Kidney (tissue), 14 donors: ENCODE data around the gene ZBTB22. TPM values are rescaled to one million over a fixed set of nuclear protein-coding genes. Genes with fewer than 3 reads are reported as not detected.
"Not testable (repeated sequence)": the region's sequence is repeated elsewhere in the genome, so short reads cannot be mapped to it uniquely, and the experiment has no call there.

Experiments used
- DNase-seq, 5 donors: peaks; one replicate each; pipeline ENCODE4 v3.0.0-alpha.2; 2013 to 2020
- FAIRE-seq: peaks from 2 replicates; lab custom pipeline; 2012; peaks lifted over from hg19 to GRCh38; lab: Jason Lieb, UNC
- H3K27ac ChIP-seq, 2 donors: one replicate each; pipeline ENCODE4 v1.7.0; 2013; ENCODE audit warnings: low read depth in 2 of 2, low read length in 2 of 2, inconsistent platforms in 1 of 2
- H3K27me3 ChIP-seq: one replicate; pipeline ENCODE4 v1.7.1; 2013; ENCODE audit warnings: low read length, inconsistent platforms; ENCODE audit not compliant: control insufficient read depth, insufficient read depth
- H3K36me3 ChIP-seq, 3 donors: one replicate each; pipeline versions ENCODE4 v1.7.0 to v1.7.1; 2013; ENCODE audit warnings: low read length in 3 of 3, control low read depth in 1 of 3, inconsistent platforms in 1 of 3; ENCODE audit not compliant: insufficient read depth in 3 of 3, control insufficient read depth in 2 of 3
- H3K4me1 ChIP-seq, 3 donors: one replicate each; pipeline versions ENCODE4 v1.7.0 to v1.7.1; 2013; ENCODE audit warnings: low read length in 3 of 3, inconsistent platforms in 1 of 3, low read depth in 1 of 3; ENCODE audit not compliant: control insufficient read depth in 2 of 3, insufficient read depth in 2 of 3
- H3K4me3 ChIP-seq, 3 donors: one replicate each; pipeline versions ENCODE4 v1.7.0 to v1.8.1; 2013; ENCODE audit warnings: low read length in 3 of 3, control low read depth in 1 of 3, inconsistent platforms in 1 of 3
- H3K9ac ChIP-seq, 3 donors: one replicate each; pipeline versions ENCODE4 v1.7.0 to v1.7.1; 2013; ENCODE audit warnings: low read length in 3 of 3, control low read depth in 1 of 3, inconsistent platforms in 1 of 3
- H3K9me3 ChIP-seq, 3 donors: one replicate each; pipeline versions ENCODE4 v1.7.0 to v1.7.1; 2013; ENCODE audit warnings: low read length in 3 of 3, control low read depth in 1 of 3, inconsistent platforms in 1 of 3; ENCODE audit not compliant: control insufficient read depth in 2 of 3, insufficient read depth in 1 of 3
- intact Hi-C: fragments of 100-400 bp; cut with DNase I; formaldehyde crosslinking; loops from one replicate; pipeline ENCODE4 v1.11.1; 2022
- polyA plus RNA-seq: library from polyadenylated mRNA; stranded (reverse); fragments of 350-450 nt; fragmentation: Illumina TruSeq; extraction: RNeasy Lipid Tissue Mini Kit (QIAGEN cat#74804); gene quantifications from one replicate; pipeline ENCODE4 v1.2.3, GENCODE V29; 2014; ENCODE audit warnings: low read depth, low replicate concordance; ENCODE audit not compliant: insufficient read depth
- total RNA-seq: library from RNA; stranded (reverse); fragmentation: NEBNext Ultra II Directional; extraction: Animal tissue kit (Norgen Biotek cat#: 25700); gene quantifications from one replicate; pipeline ENCODE4 v1.2.1, GENCODE V29; 2021
- TF ChIP-seq, protein P1 (sequence below): IDR thresholded peaks from 3 replicates; pipeline ENCODE4 v1.5.1; 2012; ENCODE audit warnings: mild to moderate bottlenecking, moderate library complexity, borderline replicate concordance; ENCODE audit not compliant: insufficient read depth; ENCODE audit errors: extremely low read depth
- donor health status: control.
- donor health status: control.
- donor health status: control.
- donor health status: control.
- donor health status: control.
- donor health status: DM: yes; HTN: yes; CAD: no.
- donor health status: Normal renal cell carcinoma (clear cell type).

The ZBTB22 gene
- total and polyA plus RNA-seq, 2 donors from 2014 or later = 16.3 to 22.9 TPM

DNA sequence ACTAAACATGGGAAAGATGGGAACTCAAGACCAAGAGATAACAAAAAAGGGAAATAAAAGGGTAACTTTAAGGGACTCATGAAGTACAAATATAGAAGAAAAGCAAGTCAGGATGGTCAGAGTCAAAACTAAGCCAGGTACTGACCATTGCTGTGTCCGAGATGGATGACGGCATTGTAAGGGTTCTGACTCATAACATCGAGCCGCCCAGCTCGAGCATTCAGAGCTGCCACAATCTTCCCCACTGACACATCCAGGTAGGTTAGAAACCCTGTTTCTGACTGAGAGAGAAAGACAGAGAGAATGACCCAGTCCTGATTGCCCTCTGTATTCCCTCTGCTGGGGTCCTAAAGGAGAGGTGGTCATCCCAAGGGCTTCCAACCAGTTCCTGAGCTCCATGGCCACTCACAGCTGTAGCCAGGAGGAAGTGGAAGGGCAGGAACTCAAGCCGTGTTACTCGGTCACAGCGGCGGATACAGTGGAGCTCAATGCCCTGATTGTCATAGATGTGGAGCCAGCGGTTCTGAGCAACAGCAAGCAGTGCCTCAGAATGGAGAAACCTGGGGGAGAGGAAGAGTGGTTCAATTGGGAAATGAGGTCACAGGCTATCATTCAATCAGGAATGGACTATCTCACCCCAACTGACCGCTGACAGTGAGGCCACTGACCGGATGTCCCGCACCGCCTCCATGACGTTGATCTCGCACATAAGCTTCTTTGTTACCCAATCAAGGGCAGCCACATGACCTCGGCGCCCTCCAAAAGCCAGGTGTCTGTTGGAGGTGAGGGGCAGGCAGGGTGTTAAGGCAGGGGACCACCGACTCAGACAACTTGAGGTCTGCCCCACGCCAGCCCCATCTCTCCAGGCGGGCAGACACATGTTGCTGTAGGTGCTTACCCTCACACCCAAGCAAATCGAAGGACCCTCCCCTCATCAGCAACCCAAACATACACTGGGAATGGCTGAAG is 30.3 kb downstream of the ZBTB22 start:
- Histone ChIP-seq H3K9me3 (no peaks in the 10 kb centered on the region), H3K9ac (no peak overlapping the region), H3K36me3 (peaks cover 2 to 28% (median 7%) of the 10 kb centered on the region in 3 donors), H3K27me3 (no peaks in the 10 kb centered on the region), H3K4me3 (no peak overlapping the region), H3K4me1 (peaks cover 0 to 16% (median 14%) of the 10 kb centered on the region in 3 donors), H3K27ac (no peak overlapping the region)
- peak in 1 of 5 donors; percentile 61 for DNase-seq
- FAIRE-seq = no peak
- TF ChIP-seq, protein P1, sequence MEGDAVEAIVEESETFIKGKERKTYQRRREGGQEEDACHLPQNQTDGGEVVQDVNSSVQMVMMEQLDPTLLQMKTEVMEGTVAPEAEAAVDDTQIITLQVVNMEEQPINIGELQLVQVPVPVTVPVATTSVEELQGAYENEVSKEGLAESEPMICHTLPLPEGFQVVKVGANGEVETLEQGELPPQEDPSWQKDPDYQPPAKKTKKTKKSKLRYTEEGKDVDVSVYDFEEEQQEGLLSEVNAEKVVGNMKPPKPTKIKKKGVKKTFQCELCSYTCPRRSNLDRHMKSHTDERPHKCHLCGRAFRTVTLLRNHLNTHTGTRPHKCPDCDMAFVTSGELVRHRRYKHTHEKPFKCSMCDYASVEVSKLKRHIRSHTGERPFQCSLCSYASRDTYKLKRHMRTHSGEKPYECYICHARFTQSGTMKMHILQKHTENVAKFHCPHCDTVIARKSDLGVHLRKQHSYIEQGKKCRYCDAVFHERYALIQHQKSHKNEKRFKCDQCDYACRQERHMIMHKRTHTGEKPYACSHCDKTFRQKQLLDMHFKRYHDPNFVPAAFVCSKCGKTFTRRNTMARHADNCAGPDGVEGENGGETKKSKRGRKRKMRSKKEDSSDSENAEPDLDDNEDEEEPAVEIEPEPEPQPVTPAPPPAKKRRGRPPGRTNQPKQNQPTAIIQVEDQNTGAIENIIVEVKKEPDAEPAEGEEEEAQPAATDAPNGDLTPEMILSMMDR = no peak
- intact Hi-C loops = no loop called here

DNA sequence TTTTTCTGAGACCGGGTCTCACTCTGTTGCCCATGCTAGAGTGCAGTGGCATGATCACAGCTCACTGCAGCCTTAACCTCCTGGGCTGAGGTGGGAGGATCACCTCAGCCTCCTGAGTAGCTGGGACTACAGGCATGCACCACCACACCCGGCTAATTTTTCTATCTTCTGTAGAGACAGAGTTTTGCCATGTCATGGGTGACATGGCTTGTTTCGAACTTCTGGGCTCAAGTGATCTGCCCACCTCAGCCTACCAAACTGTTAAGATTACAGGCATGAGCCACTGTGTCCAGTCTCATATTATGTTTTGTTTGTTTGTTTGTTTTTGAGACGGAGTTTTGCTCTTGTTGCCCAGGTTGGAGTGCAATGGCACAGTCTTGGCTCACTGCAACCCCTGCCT is 32.3 kb downstream of the ZBTB22 start:
- intact Hi-C loops, H3K27me3 ChIP-seq, DNase-seq, H3K27ac ChIP-seq, H3K4me3 ChIP-seq, H3K9ac ChIP-seq, FAIRE-seq, H3K9me3 ChIP-seq: not testable (repeated sequence)
- Histone ChIP-seq H3K4me1 (peaks cover 0 to 13% (median 10%) of the 10 kb centered on the region in 3 donors), H3K36me3 (peaks cover 2 to 27% (median 9%) of the 10 kb centered on the region in 3 donors)

DNA sequence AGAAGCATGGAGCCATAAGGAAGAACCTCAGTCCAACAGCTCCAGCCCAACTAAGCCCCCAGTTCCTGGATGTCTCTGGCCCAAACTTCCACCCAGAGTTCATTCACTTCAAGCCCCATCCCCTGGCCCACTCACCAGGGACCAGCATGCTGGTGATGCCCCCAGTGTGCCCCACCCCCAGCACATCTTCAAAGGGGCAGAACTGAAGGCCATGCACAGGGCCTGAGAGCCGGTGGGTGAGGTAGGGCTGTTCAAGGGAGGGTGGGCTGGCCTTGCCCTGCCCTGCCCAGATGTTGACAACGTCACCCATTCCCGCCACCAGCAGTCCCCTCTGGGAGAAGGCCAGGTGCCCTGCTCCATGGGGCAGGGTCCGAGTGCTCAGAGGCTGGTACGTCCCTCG is 37.0 kb downstream of the ZBTB22 start:
- TF ChIP-seq, protein P1 = no peak
- peak in 1 of 5 donors; percentile 68 for DNase-seq
- H3K27ac ChIP-seq = no peak overlapping the region
- no peak overlapping the region for H3K9ac ChIP-seq
- no peaks in the 10 kb centered on the region for H3K9me3 ChIP-seq
- H3K4me1 ChIP-seq = peaks cover 0 to 13% (median 0%) of the 10 kb centered on the region in 3 donors
- intact Hi-C loops = no loop called here
- no peaks in the 10 kb centered on the region for H3K27me3 ChIP-seq
- FAIRE-seq = no peak
- peaks cover 2 to 23% (median 11%) of the 10 kb centered on the region in 3 donors for H3K36me3 ChIP-seq
- H3K4me3 ChIP-seq = no peak overlapping the region

DNA sequence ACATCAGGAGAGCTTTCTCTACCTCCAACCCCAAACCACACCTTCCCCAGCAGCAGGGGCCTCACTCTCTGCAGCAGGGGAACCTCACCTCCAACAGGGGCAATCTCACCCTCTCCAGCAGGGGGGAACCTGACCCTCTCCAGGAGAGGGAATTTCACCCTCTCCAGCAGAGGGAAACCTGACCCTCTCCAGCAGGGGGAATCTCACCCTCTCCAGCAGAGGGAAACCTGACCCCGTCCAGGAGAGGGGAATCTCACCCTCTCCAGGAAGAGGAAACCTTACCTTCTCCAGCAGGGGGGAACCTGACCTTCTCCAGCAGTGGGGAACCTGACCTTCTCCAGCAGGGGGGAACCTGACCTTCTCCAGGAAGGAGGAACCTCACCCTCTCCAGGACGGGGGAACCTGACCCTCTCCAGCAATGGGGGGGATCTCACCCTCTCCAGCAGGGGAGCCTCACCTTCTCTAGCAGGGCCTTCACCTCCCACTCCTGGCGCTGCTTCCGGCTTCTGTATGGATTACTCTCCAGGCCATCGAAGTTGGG is 37.5 kb downstream of the ZBTB22 start:
- Histone ChIP-seq H3K4me1 (peaks cover 0 to 13% (median 0%) of the 10 kb centered on the region in 3 donors), H3K36me3 (peaks cover 2 to 23% (median 15%) of the 10 kb centered on the region in 3 donors), H3K9me3 (no peaks in the 10 kb centered on the region), H3K4me3 (no peak overlapping the region), H3K9ac (no peak overlapping the region), H3K27me3 (no peaks in the 10 kb centered on the region), H3K27ac (no peak overlapping the region)
- DNase-seq (peak; percentile 56 to 72 (median 67)), FAIRE-seq (no peak)
- TF ChIP-seq, protein P1 = peak; percentile 29
- intact Hi-C loops = no loop called here
